OCI-LY3 (cell line): ENCODE measurements around the gene PLA2G4A.

ENCODE experiments used
- H2AFZ ChIP-seq: fragments of 200-600, 300-600 bp; shearing (Covaris generic); 2 replicates; pipeline ENCODE4 v1.6.0; 2014; ENCODE audit warnings: antibody characterized with exemption, low read depth, low read length
- H3K27ac ChIP-seq: fragments of 200-600, 300-600 bp; sonication (generic); 2 replicates; pipeline ENCODE4 v1.5.1; 2014; ENCODE audit warnings: mild to moderate bottlenecking, low read length, moderate library complexity, mixed read lengths
- H3K27me3 ChIP-seq: fragments of 200-600, 300-600 bp; sonication (generic); 2 replicates; pipeline ENCODE4 v1.6.1; 2014; ENCODE audit warnings: low read depth, low read length, mixed read lengths
- H3K36me3 ChIP-seq: fragments of 200-600, 300-600 bp; sonication (generic); replicated peaks from 2 replicates; pipeline ENCODE3; 2014; ENCODE audit warnings: low read depth, low read length, mixed read lengths
- H3K4me1 ChIP-seq: fragments of 300-600, 200-600 bp; sonication (generic); 2 replicates; pipeline ENCODE4 v1.6.1; 2014; ENCODE audit warnings: low read length, mixed read lengths
- H3K4me2 ChIP-seq: fragments of 200-600, 300-600 bp; sonication (generic); 2 replicates; pipeline ENCODE4 v1.6.1; 2014; ENCODE audit warnings: low read length, mixed read lengths
- H3K4me3 ChIP-seq: fragments of 300-600, 200-600 bp; sonication (generic); 2 replicates; pipeline ENCODE4 v1.5.1; 2014; ENCODE audit warnings: antibody characterized with exemption, mild to moderate bottlenecking, low read length, moderate library complexity
- H3K79me2 ChIP-seq: fragments of 300-600, 200-600 bp; shearing (Covaris generic); 2 replicates; pipeline ENCODE4 v1.6.1; 2014; ENCODE audit warnings: mild to moderate bottlenecking, low read length, mixed read lengths
- H3K9ac ChIP-seq: fragments of 300-600, 200-600 bp; shearing (Covaris generic); 2 replicates; pipeline ENCODE4 v1.6.0; 2014; ENCODE audit warnings: mild to moderate bottlenecking, low read length, moderate library complexity
- H3K9me3 ChIP-seq: fragments of 200-600, 300-600 bp; shearing (Covaris generic); 2 replicates; pipeline ENCODE4 v1.6.1; 2014; ENCODE audit warnings: low read length, mixed read lengths; ENCODE audit not compliant: insufficient read depth
- H4K20me1 ChIP-seq: fragments of 200-600, 300-600 bp; sonication (generic); 2 replicates; pipeline ENCODE4 v1.6.1; 2016; ENCODE audit warnings: low read length, mixed read lengths; ENCODE audit not compliant: insufficient read depth
- EZH2phosphoT487 ChIP-seq: fragments of 200-600 bp; shearing (Covaris generic); IDR thresholded peaks from 2 replicates; pipeline ENCODE4 v1.6.1; 2018; ENCODE audit warnings: antibody characterized with exemption, mixed run types, low read depth
- TF ChIP-seq, protein P1 (sequence below): fragments of 200-600, 300-600 bp; sonication (generic); IDR thresholded peaks from 2 replicates; pipeline ENCODE4 v1.5.1; 2014; ENCODE audit warnings: antibody characterized with exemption, low read length, low read depth

Gene PLA2G4A

GRCh38 chr1:186882372-186883134, 53.8 kb downstream of the PLA2G4A start:
- no peak overlapping the region for H3K4me2 ChIP-seq
- no peaks in the 10 kb centered on the region for H3K79me2 ChIP-seq
- TF ChIP-seq EZH2phosphoT487, result no peak
- H3K27ac ChIP-seq, result no peak overlapping the region
- H2AFZ ChIP-seq, result no peak overlapping the region
- no peak overlapping the region for H3K9ac ChIP-seq
- H4K20me1 ChIP-seq, result no peaks in the 10 kb centered on the region
- peaks cover 10% of the 10 kb centered on the region for H3K36me3 ChIP-seq
- H3K4me1 ChIP-seq, result peaks cover 12% of the 10 kb centered on the region
- no peak overlapping the region for H3K4me3 ChIP-seq
- H3K27me3 ChIP-seq, result no peaks in the 10 kb centered on the region
- H3K9me3 ChIP-seq, result no peaks in the 10 kb centered on the region; the same call in 1 of the 2 replicates

- no peaks in the 10 kb centered on the region for H4K20me1 ChIP-seq
- no peaks in the 10 kb centered on the region for H3K27me3 ChIP-seq
- no peaks in the 10 kb centered on the region; the same call in 1 of the 2 replicates for H3K9me3 ChIP-seq
- TF ChIP-seq, protein P1, sequence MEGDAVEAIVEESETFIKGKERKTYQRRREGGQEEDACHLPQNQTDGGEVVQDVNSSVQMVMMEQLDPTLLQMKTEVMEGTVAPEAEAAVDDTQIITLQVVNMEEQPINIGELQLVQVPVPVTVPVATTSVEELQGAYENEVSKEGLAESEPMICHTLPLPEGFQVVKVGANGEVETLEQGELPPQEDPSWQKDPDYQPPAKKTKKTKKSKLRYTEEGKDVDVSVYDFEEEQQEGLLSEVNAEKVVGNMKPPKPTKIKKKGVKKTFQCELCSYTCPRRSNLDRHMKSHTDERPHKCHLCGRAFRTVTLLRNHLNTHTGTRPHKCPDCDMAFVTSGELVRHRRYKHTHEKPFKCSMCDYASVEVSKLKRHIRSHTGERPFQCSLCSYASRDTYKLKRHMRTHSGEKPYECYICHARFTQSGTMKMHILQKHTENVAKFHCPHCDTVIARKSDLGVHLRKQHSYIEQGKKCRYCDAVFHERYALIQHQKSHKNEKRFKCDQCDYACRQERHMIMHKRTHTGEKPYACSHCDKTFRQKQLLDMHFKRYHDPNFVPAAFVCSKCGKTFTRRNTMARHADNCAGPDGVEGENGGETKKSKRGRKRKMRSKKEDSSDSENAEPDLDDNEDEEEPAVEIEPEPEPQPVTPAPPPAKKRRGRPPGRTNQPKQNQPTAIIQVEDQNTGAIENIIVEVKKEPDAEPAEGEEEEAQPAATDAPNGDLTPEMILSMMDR, result no peak
- TF ChIP-seq EZH2phosphoT487, result no peak
- H3K36me3 ChIP-seq, result peaks cover 10% of the 10 kb centered on the region
- no peak overlapping the region for H3K27ac ChIP-seq
- H3K4me3 ChIP-seq, result no peak overlapping the region
- no peak overlapping the region for H3K9ac ChIP-seq
- no peak overlapping the region for H3K4me2 ChIP-seq
- H2AFZ ChIP-seq, result no peak overlapping the region
- peaks cover 11% of the 10 kb centered on the region for H3K4me1 ChIP-seq
- H3K79me2 ChIP-seq, result no peaks in the 10 kb centered on the region
Observed at GRCh38 chr1:186884251-186884650, 55.5 kb downstream of the PLA2G4A start.

DNA sequence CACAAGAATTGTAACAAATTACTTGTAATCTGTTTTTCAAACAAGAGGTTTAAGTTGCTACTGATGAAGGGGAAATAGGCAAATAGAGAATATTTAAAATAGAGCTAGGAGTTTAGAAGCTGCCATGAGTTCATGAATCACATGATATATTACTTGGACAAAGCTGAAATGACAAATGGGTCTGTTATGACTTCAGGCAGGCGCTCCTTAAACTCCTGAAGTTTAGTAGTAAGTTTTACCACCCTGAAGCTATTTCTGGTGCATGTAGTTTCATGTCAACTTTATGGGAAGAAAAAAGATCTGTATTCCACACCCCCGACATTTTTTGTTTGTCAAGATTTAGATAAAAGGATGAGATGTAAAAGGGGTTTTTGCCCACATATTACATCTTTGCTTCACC, 58.5 kb downstream of the PLA2G4A start:
- Histone ChIP-seq H3K79me2 (no peaks in the 10 kb centered on the region), H3K27ac (no peak overlapping the region), H4K20me1 (no peaks in the 10 kb centered on the region), H3K4me2 (no peak overlapping the region), H3K9me3 (no peaks in the 10 kb centered on the region; the same call in 1 of the 2 replicates), H3K27me3 (no peaks in the 10 kb centered on the region), H2AFZ (no peak overlapping the region), H3K36me3 (peaks cover 10% of the 10 kb centered on the region), H3K4me1 (peaks cover 5% of the 10 kb centered on the region; the same call in 1 of the 2 replicates), H3K4me3 (no peak overlapping the region), H3K9ac (no peak overlapping the region)
- TF ChIP-seq, protein P1, result no peak
- no peak for TF ChIP-seq EZH2phosphoT487

- H3K4me1 ChIP-seq, result peaks cover 5% of the 10 kb centered on the region; the same call in 1 of the 2 replicates
- TF ChIP-seq, protein P1, result no peak
- H2AFZ ChIP-seq, result no peak overlapping the region
- H3K36me3 ChIP-seq, result peaks cover 10% of the 10 kb centered on the region
- no peak overlapping the region for H3K9ac ChIP-seq
- no peak overlapping the region for H3K27ac ChIP-seq
- no peak overlapping the region for H3K4me2 ChIP-seq
- no peaks in the 10 kb centered on the region for H3K79me2 ChIP-seq
- H3K9me3 ChIP-seq, result no peaks in the 10 kb centered on the region; the same call in 1 of the 2 replicates
- H4K20me1 ChIP-seq, result no peaks in the 10 kb centered on the region
- no peak overlapping the region for H3K4me3 ChIP-seq
- H3K27me3 ChIP-seq, result no peaks in the 10 kb centered on the region
Observed at GRCh38 chr1:186888367-186888766, 59.6 kb downstream of the PLA2G4A start.
